Measurements from ENCODE around the gene UBE2I.

The UBE2I gene

GRCh38 chr16:1330931-1331711 is 21.7 kb downstream of the UBE2I start:
- DNase-seq, result no peak

DNA sequence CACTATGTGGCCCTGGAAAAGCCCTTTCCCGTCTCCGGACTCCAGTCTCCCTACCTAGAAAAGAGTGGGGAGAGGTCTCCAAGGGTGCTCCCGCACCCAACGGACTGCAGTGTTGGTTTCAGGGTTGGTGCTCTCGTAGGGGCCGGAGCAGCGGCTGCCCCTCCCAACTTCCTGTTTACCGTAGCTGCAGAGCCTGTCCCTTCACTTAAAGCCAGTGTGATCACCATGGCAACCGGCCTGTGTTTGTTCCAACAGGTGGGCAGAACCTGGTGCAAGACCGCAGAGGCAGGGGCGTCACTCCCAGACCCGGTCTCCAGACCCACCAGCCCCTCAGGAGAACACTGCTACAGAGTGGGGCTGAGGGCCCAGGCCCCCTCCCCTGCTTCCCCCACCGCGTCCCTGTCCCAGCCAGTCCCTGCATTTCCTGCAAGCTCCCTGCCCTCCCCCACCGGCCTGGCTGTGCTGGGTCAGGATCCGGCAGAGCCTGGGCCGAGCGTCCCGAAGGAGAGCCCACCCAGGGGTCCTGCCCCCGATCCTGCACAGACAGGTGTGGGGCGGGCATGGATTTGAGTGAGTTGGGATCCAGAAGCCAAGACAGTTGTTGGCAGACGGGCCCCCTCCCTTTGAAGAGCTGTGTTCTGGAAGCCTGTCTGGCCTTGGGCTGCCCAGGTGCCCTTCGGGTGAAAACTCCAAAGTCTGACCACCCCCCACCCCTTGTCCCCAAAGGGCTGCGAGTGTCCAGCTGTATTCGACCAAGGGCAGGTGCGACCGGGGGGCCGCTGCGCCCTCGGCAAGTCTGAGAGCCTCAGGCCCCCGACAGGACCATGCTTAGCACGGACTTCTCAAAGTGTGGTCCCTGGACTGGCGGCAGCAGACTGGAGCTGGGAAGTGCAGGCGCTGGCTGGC is 22.5 kb downstream of the UBE2I start:
- no peak for DNase-seq

DNA sequence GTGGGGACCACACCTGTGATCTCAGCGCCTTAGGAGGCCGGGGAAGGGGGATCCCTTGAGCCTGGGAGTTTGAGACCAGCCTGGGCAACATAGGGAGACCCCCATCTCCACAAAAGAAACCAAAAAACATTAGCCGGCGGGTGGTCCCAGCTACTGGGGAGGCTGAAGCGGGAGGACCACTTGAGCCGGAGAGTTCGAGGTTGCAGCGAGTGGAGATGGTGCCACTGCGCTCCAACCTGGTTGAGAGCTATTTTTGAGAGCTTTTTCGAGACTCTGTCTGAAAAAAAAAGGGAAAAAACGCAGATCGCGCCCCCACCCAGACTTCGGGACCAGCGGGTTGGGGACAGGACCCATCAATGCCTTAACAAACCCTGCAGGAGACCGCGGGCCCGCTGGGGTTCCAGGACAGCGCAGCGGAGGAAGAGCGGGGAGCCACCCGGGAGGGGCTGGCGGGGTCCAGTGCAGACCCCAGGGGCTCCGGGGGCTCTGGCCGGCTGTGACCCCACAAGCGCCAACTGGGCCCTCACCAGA is 23.2 kb downstream of the UBE2I start:
- no peak for DNase-seq

DNA sequence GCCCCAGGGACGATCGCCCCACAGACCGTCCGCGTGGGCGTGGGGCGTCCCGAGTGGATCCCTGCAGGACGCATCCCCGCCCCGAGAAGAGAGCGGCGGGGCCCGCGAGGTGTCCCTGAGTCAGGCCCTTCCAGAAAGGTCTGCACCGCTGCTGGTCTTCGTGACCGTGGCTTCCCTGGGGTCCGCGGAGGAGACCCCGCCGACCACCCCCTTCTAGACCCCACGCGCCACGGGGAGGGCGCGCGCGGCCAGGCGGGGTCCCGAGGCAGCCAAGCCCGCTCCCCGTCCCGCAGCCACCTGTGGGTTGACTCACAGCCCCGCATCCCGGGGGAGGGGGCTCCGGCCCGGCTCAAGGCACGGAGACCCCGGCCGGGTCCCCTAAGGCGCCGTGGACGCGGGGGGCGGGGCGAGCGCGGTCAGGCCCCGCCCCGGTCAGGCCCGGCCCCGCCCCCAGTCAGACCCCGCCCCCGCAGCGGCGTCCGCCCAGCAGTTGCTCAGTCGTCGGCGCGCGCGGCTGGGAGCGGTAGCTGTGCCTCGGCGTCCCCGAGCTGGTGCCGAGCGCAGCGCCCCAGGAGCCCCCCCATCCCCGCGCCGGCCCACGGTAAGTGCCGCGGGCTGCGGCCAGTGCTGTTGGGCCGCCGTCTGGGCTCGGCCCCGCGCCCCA is 23.8 kb downstream of the UBE2I start, which contains the start of gene BAIAP3:
Gene BAIAP3, plus strand, starts transcription at position 497 of the 664 bp plus-strand sequence. CDS start 4,905 bp downstream, outside the sequence.
- DNase-seq, result no peak

- DNase-seq, result no peak
These were observed 24.6 kb downstream of the UBE2I start for GRCh38 chr16:1333854-1334700.

GRCh38 chr16:1334739-1335138 is 25.3 kb downstream of the UBE2I start:
- no peak for DNase-seq

DNA sequence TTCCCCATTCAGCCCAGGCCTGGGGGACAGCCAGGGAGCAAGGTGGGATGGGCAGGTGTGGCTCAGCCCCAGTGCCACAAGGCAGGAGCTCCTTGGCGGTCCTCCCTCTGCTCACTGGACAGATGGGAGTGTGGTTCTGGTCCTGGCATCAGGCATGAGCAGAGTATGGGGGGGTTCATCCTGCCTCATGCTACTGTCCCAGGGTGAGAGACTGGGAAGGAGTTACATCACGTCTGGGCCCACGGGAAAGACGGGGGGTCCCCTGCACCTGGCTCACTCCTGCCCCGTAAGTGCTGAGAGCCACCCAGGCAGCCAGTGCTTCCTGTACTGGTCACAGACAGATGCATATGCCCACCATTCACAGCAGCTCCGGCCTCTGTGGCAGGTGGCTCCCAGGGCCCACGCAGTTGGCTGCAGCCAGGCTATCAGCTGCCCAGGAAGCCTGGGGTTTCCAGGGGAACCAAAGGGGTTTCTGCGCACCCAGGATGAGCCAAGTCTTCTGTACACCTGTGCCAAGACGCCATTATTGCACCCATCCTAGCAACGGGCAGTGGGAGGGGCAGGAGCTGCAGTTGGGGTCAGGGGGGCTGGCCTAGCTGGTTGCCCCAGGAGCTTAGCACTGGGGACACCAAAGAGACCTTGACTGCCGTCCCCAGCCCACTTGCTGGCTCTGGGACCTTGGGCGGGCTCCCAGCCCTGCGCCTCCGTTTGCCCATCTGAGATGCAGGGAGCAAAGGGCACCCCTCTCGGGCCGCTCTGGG is 26.0 kb downstream of the UBE2I start:
- DNase-seq, result no peak

GRCh38 chr16:1335996-1336395 is 26.6 kb downstream of the UBE2I start:
- DNase-seq, result no peak

DNA sequence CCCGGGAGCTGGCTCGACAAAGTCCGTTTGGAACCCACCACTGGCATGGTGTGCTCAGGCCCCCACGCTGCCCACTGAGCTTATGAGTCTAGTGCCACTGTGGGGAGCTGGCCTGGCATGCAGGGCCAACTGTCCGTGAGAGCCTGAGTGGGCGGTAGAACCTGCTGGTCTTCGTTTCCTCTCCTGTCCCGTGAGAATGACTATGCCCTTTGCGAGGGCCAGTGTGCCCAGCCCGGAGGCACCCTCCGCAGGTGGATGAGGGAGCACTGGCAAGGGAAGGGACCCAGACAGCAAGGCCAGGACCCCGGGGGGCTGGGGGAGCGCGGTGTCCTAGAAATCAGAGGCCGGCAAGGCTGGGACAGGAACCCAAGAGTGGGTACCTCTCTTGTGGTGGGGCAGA is 27.2 kb downstream of the UBE2I start:
- no peak for DNase-seq

DNA sequence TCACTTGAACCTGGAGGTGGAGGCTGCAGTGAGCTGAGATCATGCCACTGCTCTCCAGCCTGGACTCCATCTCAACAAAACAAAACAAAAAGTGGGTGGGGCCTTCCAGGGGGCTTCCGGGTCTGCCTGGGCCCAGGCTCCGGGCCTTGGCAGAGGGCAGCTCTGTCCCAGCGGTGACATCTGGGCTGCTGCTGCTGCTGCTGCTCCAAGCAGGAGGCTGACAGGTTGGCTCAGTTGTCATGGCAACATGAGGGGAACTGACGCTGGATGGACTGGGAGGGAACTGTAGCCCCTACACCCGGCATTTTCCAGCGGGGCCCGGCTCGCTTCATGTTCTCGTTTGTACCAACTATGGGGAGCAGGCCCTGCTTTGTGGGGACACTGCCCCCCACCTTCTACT is 28.1 kb downstream of the UBE2I start:
- no peak for DNase-seq

- DNase-seq, result no peak
These were observed 28.8 kb downstream of the UBE2I start for GRCh38 chr16:1338119-1338730.

- no peak for DNase-seq
These were observed 29.6 kb downstream of the UBE2I start for GRCh38 chr16:1338855-1339675.

DNA sequence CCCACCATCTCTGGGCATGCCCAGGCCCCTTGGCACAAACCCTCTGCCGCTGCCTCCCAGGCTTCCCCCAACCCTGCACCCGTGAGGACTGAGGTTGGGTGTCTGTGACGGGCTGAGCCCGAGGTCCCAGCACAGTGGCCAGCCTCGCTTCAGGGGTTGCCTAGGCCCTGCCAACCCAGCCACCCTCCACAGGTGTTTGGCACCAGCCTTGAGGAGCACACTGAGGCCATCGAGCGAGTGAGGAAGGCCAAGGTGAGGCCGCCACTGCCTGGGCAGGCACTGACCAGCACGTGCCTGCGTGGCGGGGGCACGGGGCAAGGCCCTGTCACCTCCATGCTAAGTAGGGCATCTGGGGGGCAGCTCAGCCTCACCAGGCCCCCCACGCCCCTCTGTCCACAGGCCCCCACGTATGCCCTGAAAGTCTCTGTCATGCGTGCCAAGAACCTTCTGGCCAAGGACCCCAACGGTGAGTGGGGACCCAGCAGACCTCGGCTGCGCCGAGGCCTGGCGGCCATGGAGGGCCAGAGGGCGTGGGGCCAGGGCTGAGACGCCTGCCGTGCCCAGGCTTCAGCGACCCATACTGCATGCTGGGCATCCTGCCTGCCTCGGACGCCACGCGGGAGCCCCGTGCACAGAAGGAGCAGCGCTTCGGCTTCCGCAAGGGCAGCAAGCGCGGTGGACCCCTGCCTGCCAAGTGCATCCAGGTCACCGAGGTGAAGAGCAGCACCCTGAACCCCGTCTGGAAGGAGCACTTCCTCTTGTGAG is 31.5 kb downstream of the UBE2I start:
- DNase-seq, result no peak

- no peak for DNase-seq
These were observed 32.3 kb downstream of the UBE2I start for GRCh38 chr16:1341495-1342420.

DNA sequence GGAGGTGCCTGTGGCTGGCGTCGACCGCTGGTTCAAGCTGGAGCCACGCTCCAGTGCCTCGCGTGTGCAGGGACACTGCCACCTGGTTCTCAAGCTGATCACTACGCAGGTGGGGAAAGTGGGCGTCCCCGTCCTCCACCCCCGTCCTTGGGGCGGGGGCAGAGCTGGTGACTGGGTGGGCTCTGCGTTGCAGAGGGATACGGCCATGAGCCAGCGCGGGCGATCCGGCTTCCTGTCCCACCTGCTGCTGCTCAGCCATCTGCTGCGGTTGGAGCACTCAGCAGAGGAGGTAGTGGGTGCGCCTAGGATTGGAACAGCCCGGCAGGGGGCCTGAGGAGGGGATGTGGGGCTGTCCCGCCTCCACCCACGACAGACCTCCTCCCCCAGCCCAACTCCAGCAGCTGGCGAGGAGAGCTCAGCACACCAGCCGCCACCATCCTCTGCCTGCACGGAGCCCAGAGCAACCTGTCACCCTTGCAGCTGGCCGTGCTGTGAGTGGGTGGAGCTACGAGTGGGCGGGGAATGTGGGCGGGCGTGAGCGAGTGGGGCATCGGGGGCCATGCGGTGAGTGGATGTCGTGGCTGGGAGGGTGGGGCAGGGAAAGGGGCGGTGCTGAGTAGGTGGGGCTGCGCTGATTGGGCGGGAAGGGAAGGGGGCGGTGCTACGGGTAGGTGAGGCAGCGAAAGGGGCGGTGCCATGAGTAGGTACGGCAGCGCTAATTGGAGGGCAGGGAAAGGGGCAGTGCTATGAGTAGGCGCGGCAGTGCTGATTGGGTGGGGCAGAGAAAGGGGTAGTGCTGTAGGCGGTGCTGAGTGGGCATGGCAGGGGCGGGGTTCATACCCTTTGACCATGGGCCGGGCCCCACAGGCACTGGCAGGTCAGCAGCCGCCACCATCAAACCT is 33.3 kb downstream of the UBE2I start:
- no peak for DNase-seq

DNA sequence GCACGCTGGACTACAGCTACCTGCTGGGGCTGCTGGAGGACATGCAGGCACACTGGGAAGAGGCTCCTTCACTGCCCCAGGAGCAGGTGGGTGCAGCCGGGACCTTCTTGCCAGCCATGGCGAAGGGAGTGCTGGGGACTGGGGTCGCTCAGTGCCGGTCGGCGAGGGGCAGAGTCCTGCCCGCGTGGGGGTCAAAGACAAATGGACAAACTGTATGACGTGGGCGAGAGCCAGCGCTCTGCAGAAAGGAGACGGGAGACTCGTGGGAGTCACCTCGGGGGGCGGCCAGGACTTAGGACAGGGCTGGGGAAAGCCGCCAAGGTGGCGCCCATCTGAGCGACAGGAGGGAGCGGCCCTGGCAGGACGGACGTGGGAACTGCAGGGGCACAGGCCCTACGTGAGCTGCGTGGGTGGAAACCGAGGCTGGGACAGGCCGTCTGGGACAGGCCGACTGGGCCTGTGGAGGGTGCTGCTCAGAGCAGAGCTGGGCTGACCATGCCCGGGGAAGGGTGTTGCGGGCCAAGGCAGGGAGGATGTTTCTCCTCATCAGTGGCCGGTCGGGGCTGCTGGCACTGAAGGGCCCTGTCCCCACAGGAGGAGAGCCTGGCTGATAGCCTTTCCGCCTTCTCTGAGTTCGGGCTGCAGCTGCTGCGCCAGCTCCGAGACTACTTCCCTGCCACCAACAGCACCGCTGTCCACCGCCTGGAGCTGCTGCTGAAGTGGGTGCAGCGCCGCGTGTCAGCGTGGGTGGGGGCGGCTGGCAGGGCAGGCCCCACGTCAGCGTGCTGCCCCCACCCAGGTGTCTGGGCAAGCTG is 34.2 kb downstream of the UBE2I start:
- no peak for DNase-seq
